Esophagus squamous epithelium (tissue), 5 donors: ENCODE measurements around the gene KRT2. TPM values are rescaled to one million over a fixed set of nuclear protein-coding genes. Genes with fewer than 3 reads are reported as not detected.

Source experiments
- DNase-seq: peaks from one replicate; lab custom pipeline; 2025; lab: John Stamatoyannopoulos, UW
- H3K27ac ChIP-seq, 4 donors: fragments of 200-600 bp; sonication (generic); one replicate each; pipeline ENCODE4 v1.5.1; 2016 to 2019; ENCODE audit warnings: mild to moderate bottlenecking in 1 of 4
- H3K27me3 ChIP-seq, 4 donors: fragments of 200-600 bp; sonication (generic); 1 replicate in 3 of 4; 2 replicates in 1 of 4; pipeline versions ENCODE4 v1.5.1 to v1.6.0; 2017 to 2021; ENCODE audit warnings: antibody characterized with exemption in 1 of 4
- H3K36me3 ChIP-seq, 3 donors: fragments of 200-600 bp; sonication (generic); one replicate each; pipeline ENCODE4 v1.5.1; 2016 to 2019
- H3K4me1 ChIP-seq, 3 donors: fragments of 200-600 bp; sonication (generic); one replicate each; pipeline ENCODE4 v1.5.1; 2017 to 2019
- H3K4me3 ChIP-seq, 4 donors: fragments of 200-600 bp; sonication (generic); 1 replicate in 3 of 4; 2 replicates in 1 of 4; pipeline ENCODE4 v1.5.1; 2016 to 2019; ENCODE audit warnings: mild to moderate bottlenecking in 2 of 4, moderate library complexity in 1 of 4
- H3K9me3 ChIP-seq, 3 donors: fragments of 200-600 bp; sonication (generic); one replicate each; pipeline ENCODE4 v1.5.1; 2016 to 2019
- POLR2A ChIP-seq, 4 donors: fragments of 450-650 bp; IDR thresholded peaks; one replicate each; pipeline ENCODE4 v1.6.1; 2017; ENCODE audit warnings: antibody characterized with exemption in 4 of 4, mild to moderate bottlenecking in 4 of 4, moderate library complexity in 3 of 4
- WGBS, 2 donors: methylation state at CpG; one replicate each; pipeline ENCODE4 v1.1.5; 2018; 5-methylcytosine and 5-hydroxymethylcytosine counted together
- intact Hi-C: fragments of 100-400 bp; cut with DNase I; formaldehyde crosslinking; loops from one replicate; pipeline ENCODE4 v1.15.0; 2022
- total RNA-seq, 4 donors: library from RNA; depleted of rRNA; stranded (reverse); fragments of >200 nt; gene quantifications; one replicate each; pipeline ENCODE4 v1.1.0, GENCODE V29; 2016
- TF ChIP-seq, protein P1 (sequence below), 6 experiments: fragments of 450-650 bp in 4 of 6; fragments of 200-600 bp in 2 of 6; sonication (generic) in 2 of 6; IDR thresholded peaks; one replicate each; pipeline ENCODE4 v1.5.1; 2016 to 2019; ENCODE audit warnings: antibody characterized with exemption in 6 of 6, mild to moderate bottlenecking in 4 of 6, moderate library complexity in 4 of 6
- donor health status: DM: yes; HTN: yes; CAD: no.

KRT2 gene
- total RNA-seq, 4 donors from 2014 or later = 0.95 to 0.99 TPM; not detected in 2

DNA sequence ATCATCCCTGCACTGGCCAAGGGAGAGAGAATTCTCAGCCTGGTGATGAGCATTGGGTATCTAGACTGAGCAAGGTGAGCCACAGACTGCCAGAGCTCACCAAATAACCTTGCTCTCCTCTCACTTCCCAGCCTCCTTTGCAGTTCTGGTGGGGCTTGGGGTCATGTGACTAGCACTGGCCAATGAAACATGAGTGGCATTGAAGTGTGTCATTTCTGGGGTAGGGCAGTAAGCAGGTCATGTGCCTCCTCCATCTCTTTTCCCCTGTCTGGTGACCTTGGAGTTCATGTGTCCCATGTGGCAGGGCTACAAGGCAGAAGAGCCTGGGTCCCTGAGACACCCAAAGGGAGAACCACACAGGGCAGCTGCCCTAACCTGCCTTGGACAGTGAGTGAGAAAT is 47.2 kb downstream of the KRT2 start:
- intact Hi-C loops = no loop called here
- Histone ChIP-seq H3K9me3 (no peaks in the 10 kb centered on the region), H3K4me3 (no peak overlapping the region), H3K4me1 (peaks cover 0 to 8% (median 0%) of the 10 kb centered on the region in 3 donors), H3K36me3 (no peaks in the 10 kb centered on the region), H3K27ac (no peak overlapping the region), H3K27me3 (peaks cover 0 to 63% (median 2%) of the 10 kb centered on the region in 4 donors)
- TF ChIP-seq POLR2A (IDR thresholded peaks at IDR 0.05) = no peak
- TF ChIP-seq, protein P1, sequence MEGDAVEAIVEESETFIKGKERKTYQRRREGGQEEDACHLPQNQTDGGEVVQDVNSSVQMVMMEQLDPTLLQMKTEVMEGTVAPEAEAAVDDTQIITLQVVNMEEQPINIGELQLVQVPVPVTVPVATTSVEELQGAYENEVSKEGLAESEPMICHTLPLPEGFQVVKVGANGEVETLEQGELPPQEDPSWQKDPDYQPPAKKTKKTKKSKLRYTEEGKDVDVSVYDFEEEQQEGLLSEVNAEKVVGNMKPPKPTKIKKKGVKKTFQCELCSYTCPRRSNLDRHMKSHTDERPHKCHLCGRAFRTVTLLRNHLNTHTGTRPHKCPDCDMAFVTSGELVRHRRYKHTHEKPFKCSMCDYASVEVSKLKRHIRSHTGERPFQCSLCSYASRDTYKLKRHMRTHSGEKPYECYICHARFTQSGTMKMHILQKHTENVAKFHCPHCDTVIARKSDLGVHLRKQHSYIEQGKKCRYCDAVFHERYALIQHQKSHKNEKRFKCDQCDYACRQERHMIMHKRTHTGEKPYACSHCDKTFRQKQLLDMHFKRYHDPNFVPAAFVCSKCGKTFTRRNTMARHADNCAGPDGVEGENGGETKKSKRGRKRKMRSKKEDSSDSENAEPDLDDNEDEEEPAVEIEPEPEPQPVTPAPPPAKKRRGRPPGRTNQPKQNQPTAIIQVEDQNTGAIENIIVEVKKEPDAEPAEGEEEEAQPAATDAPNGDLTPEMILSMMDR (IDR thresholded peaks at IDR 0.05) = no peak
- no peak for DNase-seq

DNA sequence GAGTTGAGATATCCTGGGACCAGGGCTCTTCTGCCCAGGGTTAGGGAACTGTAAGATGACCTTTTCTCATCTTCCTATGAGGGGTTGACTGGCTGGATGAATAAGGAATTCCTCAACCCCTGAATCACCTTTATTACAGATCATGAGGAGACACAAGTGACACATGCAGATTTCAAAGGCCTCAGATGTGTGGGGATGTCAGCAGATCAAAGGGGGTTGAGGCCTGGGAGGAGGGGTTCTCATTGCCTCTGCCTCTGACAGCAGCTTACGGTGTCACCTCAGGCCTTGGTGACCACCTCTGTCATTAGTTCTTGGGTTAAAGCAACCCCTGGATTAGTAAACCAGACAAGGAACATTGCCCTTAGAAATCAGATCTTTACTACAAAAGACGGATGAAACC is 48.7 kb downstream of the KRT2 start:
- H3K4me3 ChIP-seq = no peak overlapping the region
- TF ChIP-seq POLR2A (IDR thresholded peaks at IDR 0.05) = no peak
- no peak overlapping the region for H3K27ac ChIP-seq
- no peaks in the 10 kb centered on the region for H3K9me3 ChIP-seq
- WGBS, 2 donors = 50 to 93% methylated on average over 1 to 2 of the region's 2 CpGs
- intact Hi-C loops = no loop called here
- H3K36me3 ChIP-seq = no peaks in the 10 kb centered on the region
- peaks cover 0 to 65% (median 2%) of the 10 kb centered on the region in 4 donors for H3K27me3 ChIP-seq
- no peak for DNase-seq
- peaks cover 0 to 8% (median 0%) of the 10 kb centered on the region in 3 donors for H3K4me1 ChIP-seq

DNA sequence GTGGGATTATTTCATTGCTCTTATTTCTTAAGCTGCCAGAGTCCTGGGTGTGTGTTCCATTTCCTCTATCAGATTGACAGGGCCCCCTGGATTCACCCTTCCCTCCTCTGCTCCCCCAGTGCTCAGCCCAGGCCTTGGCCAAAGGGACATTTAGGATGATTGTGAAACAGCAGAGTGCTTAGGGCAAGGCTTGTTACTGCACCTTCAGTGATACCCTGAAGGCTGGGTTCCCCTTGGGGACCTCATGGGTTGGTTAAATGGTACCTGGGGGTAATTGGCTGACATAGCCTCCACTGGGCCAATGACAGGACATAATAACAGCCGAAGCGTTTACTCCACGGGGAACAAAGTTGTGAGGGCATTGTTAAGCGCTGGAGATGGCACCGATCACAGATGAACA is 49.5 kb downstream of the KRT2 start:
- Histone ChIP-seq H3K27me3 (peaks cover 0 to 59% (median 2%) of the 10 kb centered on the region in 4 donors), H3K36me3 (no peaks in the 10 kb centered on the region), H3K27ac (no peak overlapping the region), H3K4me1 (peaks cover 0 to 8% (median 0%) of the 10 kb centered on the region in 3 donors), H3K4me3 (no peak overlapping the region), H3K9me3 (no peaks in the 10 kb centered on the region)
- intact Hi-C loops = no loop called here
- no peak for DNase-seq
- 93 to 100% methylated on average over 2 to 5 of the region's 5 CpGs for WGBS, 2 donors
- TF ChIP-seq POLR2A (IDR thresholded peaks at IDR 0.05) = no peak
- TF ChIP-seq, protein P1 (IDR thresholded peaks at IDR 0.05) = no peak

DNA sequence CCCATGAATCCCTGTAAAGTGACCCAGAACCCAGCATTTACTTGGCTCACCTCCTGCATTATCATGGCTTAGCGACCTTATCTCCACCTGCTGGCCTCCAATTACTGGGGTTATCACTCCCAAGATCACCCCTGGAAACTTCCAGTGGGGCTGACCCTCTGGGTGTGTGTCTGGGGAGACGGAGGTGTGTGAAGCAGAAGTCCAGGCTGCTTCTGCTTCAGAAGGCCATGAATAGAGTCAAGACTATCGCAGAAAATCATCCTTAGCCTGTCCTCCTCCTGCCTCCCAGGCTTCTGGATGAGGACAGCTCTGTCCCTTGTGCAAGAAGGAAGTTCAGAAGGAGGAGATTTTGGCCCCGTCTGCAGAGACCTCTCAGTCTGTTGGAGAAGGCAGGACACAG is 50.3 kb downstream of the KRT2 start:
- no peak for DNase-seq
- H3K4me3 ChIP-seq = no peak overlapping the region
- WGBS, 2 donors = 76 to 89% methylated on average over 2 to 4 of the region's 4 CpGs
- H3K27me3 ChIP-seq = peaks cover 0 to 55% (median 2%) of the 10 kb centered on the region in 4 donors
- intact Hi-C loops = no loop called here
- H3K9me3 ChIP-seq = no peaks in the 10 kb centered on the region
- peaks cover 0 to 8% (median 0%) of the 10 kb centered on the region in 3 donors for H3K4me1 ChIP-seq
- no peak overlapping the region for H3K27ac ChIP-seq
- TF ChIP-seq, protein P1 (IDR thresholded peaks at IDR 0.05) = no peak
- no peak for TF ChIP-seq POLR2A (IDR thresholded peaks at IDR 0.05)
- H3K36me3 ChIP-seq = no peaks in the 10 kb centered on the region

DNA sequence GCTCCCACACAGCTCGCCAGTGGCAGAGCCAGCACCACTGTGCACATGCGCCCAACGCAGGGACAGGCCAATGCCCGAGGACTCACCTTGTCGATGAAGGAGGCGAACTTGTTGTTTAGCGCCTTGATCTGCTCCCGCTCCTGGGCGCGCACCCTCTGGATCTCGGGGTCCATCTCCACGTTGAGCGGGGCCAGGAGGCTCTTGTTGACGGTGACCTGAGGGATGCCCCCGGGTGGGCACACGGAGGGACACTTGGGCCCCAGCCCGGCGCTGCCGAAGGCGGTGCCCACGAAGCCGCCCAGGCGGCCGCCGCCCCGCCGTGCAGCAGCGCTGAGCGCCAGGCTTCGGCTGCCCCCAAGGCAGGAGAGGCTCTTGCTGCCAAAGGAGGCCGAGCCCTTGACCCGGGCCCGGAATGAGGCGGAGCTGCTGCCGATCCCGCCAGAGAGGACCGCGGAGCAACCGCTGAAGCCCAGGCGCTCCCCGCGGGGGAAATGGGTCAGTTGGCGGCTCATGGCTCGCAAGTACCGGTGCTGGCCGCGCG is 51.0 kb downstream of the KRT2 start, which contains the start of gene KRT72:
Gene KRT72 (minus strand): TSS at position 523 of the 541 bp plus-strand sequence. CDS start 11 bp downstream, at position 512.
- Histone ChIP-seq H3K27me3 (peaks cover 0 to 51% (median 2%) of the 10 kb centered on the region in 4 donors), H3K9me3 (no peaks in the 10 kb centered on the region), H3K4me1 (peaks cover 0 to 8% (median 0%) of the 10 kb centered on the region in 3 donors), H3K27ac (no peak within 1 kb of the TSS), H3K4me3 (no peak within 1 kb of the TSS), H3K36me3 (no peaks in the 10 kb centered on the region)
- intact Hi-C loops = no loop called here
- DNase-seq = no peak
- 44 to 51% methylated on average over 8 to 11 of the region's 48 CpGs for WGBS, 2 donors
- no peak for TF ChIP-seq POLR2A (IDR thresholded peaks at IDR 0.05)
- TF ChIP-seq, protein P1 (IDR thresholded peaks at IDR 0.05) = no peak
